Activated naive CD4-positive, alpha-beta T cell treated with Interleukin-2 at 50 U/mL for 16 hours (primary cell): Measurements from ENCODE around the gene ATP1B1.

Experiments used
- DNase-seq: peaks from one replicate; pipeline ENCODE4 v3.0.0-alpha.2; 2020

ATP1B1 gene

GRCh38 chr1:169098380-169098779, 8.1 kb upstream of the ATP1B1 start:
- no peak for DNase-seq

DNA sequence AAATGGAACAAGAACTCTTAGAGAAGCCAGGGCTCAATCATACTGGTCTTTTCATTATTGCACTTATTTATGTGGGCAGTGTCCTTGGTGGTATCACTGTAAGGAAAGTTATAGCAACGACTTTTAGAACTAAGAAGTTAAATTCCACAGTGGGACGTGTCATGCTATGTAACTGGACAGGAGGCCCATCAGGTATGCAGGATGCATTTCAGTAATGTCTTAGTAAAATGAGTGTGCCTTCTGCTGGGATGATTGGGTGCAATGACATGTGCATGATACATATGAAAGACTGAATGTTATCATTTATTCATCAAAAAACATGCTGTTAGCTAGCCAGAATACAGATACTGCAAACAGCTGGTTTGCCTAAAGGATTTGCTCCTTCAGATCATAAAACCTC, 6.9 kb upstream of the ATP1B1 start:
- DNase-seq: no peak

DNA sequence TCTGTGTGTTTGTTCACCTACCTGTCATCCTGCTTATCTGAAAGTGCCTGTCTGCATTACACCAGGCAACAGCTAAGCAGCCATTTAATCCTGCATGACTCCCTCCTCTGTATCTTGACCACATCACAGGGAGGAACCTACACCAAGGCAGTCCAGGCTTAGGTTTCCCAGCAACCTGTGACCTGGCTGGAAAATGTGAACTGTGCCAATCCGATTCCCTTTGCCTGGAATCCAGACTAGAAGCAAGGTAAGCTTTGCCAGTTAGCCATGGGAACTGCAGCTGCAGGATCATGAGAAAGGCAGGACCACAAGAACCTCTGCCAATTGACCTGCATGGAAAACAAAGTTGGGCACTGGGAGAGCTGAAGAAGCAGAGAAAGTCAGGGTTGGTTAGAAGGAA, 6.3 kb upstream of the ATP1B1 start:
- no peak for DNase-seq

DNA sequence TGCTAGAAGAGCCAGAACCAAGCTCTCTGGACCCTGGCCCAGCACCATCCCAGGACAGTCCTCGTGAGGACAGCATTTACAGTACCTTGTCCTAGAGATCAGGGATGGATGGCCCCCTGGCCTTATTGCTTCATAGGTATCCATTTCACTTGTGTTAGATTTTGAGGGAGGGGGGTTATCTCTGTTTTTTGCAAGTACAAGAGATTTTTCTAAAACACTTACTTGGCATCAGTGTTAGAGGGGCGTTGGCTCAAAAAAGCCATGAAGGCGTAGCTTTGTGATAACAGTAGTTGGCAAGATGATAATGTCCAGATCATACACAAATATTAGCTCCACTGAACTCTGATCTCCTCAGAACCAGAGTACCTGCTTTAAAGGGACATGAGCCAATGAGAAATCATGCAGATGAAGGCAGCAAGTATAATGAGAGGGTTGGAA, 5.8 kb upstream of the ATP1B1 start:
- no peak for DNase-seq

DNA sequence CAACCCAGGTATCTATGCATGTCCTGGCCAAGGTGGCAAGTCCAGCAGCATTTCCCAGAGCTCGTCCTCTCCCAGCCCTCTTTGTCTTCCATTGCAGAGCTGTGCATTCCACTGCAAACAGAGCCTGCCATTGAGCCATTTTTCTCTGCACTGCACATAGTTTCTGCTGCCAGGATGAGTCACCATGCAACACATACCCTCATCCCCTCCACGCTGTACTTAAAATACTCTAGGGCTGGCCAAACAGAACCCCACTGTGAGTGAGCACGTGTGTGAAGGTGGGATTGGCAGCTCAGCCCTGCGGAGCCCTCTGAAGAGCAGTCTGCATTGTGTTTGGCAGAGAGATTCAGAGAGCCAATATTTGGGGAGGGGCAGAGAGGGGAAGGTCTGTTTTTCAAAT, 3.9 kb upstream of the ATP1B1 start:
- no peak for DNase-seq

DNA sequence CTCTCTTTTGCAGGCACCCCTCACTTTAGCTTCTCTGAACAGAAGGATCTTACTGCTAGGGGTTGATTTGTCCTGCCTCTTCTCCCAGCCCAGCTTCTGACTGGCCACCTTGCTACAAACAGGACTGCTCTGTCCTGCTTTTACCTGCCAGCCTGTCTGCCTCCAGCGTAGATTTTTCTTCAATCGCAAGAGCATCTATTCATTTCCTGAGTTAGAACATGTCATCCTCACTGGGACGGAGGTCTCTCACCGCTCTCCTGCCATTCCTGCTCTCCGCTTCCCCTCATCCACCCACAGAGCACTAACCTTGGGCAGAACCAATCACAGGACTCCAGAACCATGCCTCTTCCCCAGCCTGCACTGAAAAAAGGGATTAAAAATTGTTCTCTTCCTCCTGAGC, 3.5 kb upstream of the ATP1B1 start:
- DNase-seq: no peak

GRCh38 chr1:169103480-169103893, 3.0 kb upstream of the ATP1B1 start:
- DNase-seq: no peak

GRCh38 chr1:169105087-169105433, 1.4 kb upstream of the ATP1B1 start:
- DNase-seq: no peak

DNA sequence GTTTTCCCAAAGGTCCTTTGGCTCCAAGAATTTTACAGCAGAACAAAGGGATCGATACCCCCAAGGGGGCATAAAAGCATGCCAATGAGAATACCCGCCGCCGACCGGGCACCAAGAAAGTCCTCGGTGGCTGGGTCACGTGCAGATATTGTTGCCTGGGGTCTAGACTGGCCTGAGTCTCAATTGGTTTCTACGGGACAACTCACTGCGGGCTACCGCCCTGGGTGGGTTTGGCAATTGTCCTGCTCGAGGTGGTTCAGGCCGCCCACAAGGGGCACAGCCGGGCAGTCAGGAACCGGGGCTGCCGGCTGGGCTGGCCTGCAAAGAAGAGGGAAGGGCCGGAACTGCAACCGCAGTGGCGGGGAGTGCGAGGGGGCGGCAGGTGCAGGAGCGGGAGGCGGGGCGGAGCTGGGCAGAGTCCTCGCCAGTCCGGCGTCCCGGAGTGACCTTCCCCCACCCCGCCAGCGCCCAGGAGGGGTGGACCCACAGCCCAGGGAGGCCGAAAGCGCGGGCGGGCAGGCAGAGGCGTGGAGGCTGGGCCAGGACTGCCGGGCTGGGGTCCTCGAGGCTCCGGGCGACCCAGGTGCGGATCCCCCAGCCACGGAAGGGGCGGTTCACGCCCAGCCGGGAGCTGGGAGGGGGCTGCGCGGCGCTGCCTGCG, 926 bp upstream of the ATP1B1 start:
- DNase-seq: peak; percentile 29

- DNase-seq: peak; percentile 8
These were observed 572 bp downstream of the ATP1B1 start for GRCh38 chr1:169106921-169107602.

- peak; percentile 21 for DNase-seq
These were observed 1.2 kb downstream of the ATP1B1 start for GRCh38 chr1:169107603-169108208.

DNA sequence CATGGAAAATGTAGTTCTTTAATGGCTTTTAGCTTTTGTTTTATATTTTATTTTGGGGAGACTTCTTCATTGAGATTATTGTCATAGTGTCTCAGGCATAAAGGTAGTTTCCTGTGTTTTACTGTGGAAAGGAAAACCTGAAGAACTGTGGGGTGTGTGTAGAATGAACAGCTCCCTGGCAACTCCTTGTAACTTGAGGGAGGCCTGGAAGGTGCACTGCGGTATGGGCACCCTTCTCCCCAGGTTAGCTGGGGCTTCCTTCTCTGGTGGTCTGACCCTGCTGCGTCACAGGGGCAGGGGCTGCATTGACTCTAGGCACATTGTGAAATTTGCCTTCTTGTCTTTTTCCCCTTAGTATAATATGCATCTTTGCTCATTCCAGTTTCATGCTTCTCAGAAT, 1.7 kb downstream of the ATP1B1 start:
- no peak for DNase-seq

- DNase-seq: no peak
These were observed 2.5 kb downstream of the ATP1B1 start for GRCh38 chr1:169108863-169109560.

- DNase-seq: no peak
These were observed 3.2 kb downstream of the ATP1B1 start for GRCh38 chr1:169109561-169110134.

DNA sequence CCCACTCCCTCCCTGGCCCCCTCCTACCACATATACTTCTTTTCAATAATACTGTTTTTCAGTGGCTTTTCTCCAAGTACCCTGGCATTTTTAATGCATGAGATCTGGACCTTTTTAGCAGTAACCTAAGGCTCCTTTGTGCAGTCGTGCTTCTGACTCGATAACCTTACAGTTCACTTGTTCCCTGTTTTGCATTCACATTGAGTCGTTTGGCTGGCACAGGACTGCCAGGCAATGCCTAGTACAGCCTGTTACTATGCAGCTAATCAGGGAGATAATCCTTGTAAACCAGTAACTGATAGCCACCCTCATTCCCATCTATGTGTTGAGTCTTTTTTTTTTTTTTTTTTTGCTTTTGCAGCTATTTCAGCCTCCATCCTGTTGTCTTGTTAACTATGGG, 3.7 kb downstream of the ATP1B1 start:
- no peak for DNase-seq

GRCh38 chr1:169110689-169111447, 4.4 kb downstream of the ATP1B1 start:
- no peak for DNase-seq

DNA sequence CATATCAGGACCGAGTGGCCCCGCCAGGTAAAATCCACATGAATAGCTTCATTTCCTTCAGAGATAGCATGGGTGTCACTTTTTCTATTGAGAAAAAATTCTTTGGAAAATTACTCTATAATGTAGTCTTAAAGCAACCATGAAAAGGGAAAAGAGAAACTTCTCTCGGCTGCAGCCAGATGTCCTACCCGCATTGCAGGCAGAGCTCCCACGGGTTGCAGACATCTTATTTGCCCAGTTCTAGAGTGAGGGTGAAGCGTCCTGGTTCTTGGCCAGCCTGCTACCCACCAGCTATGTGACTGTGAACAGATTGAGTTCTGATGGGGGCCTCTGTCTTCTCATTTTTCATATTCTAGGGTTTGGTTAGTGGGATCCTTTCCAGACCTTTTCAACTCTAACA, 5.0 kb downstream of the ATP1B1 start:
- no peak for DNase-seq

DNA sequence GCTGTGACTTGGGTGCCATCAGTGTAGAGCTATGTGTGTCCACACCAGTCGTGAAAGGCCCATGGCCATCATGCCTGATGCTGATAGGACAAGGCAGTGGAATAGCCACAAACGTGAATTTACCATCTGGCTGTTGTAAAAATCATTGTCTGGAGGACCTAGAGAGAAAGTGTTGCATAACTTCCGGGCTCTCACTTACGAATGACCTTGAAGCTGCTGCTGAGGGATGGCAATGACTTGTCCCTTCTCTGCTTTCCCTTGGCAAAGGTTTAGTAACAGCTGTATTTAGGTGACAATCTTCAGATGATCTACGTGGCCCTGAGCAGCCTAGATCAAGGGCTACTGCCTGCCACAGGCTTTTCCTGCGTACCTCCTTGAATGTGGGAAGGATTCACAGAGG, 5.8 kb downstream of the ATP1B1 start:
- no peak for DNase-seq

GRCh38 chr1:169113613-169114119, 7.2 kb downstream of the ATP1B1 start:
- DNase-seq: no peak

- peak; percentile 26 for DNase-seq
These were observed 9.5 kb downstream of the ATP1B1 start for GRCh38 chr1:169115891-169116585.

- no peak for DNase-seq
These were observed 10.5 kb downstream of the ATP1B1 start for GRCh38 chr1:169117014-169117413.

- no peak for DNase-seq
These were observed 11.1 kb downstream of the ATP1B1 start for GRCh38 chr1:169117599-169117998.
